ENCODE results near the gene PLCXD1. TPM values are rescaled to one million over a fixed set of nuclear protein-coding genes. Genes with fewer than 3 reads are reported as not detected.
"Not testable (repeated sequence)": the region's sequence is repeated elsewhere in the genome, so short reads cannot be mapped to it uniquely, and the experiment has no call there.

Gene PLCXD1
- total and polyA plus RNA-seq, 5 donors from 2014 or later, result 2.9 to 13.3 (median 4.6) TPM

DNA sequence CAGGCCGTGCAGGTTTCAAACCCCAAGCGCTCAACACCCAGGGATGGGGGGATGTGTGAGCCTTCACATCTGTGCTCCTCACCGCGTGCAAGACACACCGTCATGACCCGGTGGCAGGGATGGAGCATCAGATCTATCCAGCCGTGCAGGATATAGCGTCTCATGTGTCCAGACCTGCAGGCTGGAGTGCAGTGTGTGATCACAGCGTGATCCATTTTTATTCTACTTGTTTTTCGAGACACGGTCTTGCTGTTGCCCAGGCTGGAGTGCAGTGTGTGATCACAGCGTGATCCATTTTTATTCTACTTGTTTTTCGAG, 70.1 kb downstream of the PLCXD1 start:
- not testable (repeated sequence) for H3K36me3 ChIP-seq (ENCODE audit: control insufficient read depth, insufficient read depth, low read length); H3K9me3 ChIP-seq (ENCODE audit: control insufficient read depth in 2 of 2, low read length in 2 of 2); H3K9me3 Mint-ChIP-seq; H3K27ac ChIP-seq (ENCODE audit: insufficient read depth, low read length, poor library complexity, severe bottlenecking); H3K36me3 Mint-ChIP-seq; H3K27ac Mint-ChIP-seq; H3K4me3 ChIP-seq (ENCODE audit: low read depth, low read length); ATAC-seq (ENCODE audit: low read depth in 2 of 2); H3K27me3 ChIP-seq (ENCODE audit: control insufficient read depth, insufficient read depth, low read length); H3K4me1 ChIP-seq (ENCODE audit: control insufficient read depth, insufficient read depth, low read length, poor library complexity, severe bottlenecking); H3K27me3 Mint-ChIP-seq; DNase-seq; H3K4me3 Mint-ChIP-seq
- H3K4me1 Mint-ChIP-seq, result peaks cover 0 to 11% (median 2%) of the 10 kb centered on the region in 4 donors

DNA sequence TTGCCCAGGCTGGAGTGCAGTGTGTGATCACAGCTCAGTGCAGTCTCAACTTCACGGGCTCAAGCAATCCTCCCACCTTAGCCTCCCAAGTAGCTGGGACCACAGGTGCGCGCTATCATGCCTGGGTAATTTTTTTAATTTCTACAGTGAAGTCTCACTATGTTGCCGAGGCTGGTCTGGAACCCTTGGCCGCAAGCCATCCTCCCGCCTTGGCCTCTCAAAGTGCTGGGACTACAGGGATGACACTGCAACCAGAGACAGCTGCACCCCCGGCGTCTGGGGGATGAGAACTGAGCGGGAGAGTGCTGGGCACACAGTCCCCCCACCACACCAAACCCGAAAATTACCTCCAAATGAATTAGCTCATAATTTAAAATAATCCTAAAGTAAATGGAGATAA, 70.6 kb downstream of the PLCXD1 start:
- no peaks in the 10 kb centered on the region for H3K27me3 ChIP-seq (ENCODE audit: control insufficient read depth, insufficient read depth, low read length)
- H3K36me3 Mint-ChIP-seq, result peaks cover 6% of the 10 kb centered on the region
- no peaks in the 10 kb centered on the region for H3K36me3 ChIP-seq (ENCODE audit: control insufficient read depth, insufficient read depth, low read length)
- peaks cover 0 to 3% (median 0%) of the 10 kb centered on the region in 7 donors for H3K9me3 Mint-ChIP-seq
- peaks cover under 1 to 15% (median 7%) of the 10 kb centered on the region in 4 donors for H3K4me1 Mint-ChIP-seq
- ATAC-seq (ENCODE audit: low read depth in 2 of 2) (no peak), DNase-seq (no peak)
- H3K9me3 ChIP-seq (ENCODE audit: control insufficient read depth in 2 of 2, low read length in 2 of 2), result no peaks in the 10 kb centered on the region
- no peaks in the 10 kb centered on the region for H3K27me3 Mint-ChIP-seq
- H3K4me3 Mint-ChIP-seq, result no peak overlapping the region
- H3K27ac Mint-ChIP-seq, result no peak overlapping the region
- no peak overlapping the region for H3K4me3 ChIP-seq (ENCODE audit: low read depth, low read length)
- H3K4me1 ChIP-seq (ENCODE audit: control insufficient read depth, insufficient read depth, low read length, poor library complexity, severe bottlenecking), result peaks cover 1% of the 10 kb centered on the region
- no peak overlapping the region for H3K27ac ChIP-seq (ENCODE audit: insufficient read depth, low read length, poor library complexity, severe bottlenecking)

DNA sequence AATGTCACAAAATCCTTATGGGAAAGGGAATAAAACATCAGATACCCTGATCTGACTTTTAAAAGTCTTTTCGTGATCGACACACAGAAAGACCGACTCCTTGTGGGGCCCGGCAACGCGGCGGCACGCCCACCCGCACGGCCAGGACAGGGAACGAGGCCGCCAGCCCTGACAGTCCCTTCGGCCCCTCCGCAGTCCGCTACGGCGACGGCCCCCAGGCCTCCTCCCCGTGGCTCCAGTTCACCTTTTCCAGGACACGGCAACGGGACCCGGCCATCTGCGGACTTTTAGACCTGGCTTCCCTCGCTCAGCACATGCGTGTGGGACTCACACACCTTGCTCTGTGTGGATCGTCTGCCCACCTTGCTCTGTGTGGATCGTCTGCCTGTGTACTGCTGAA, 71.0 kb downstream of the PLCXD1 start:
- Mint-ChIP-seq H3K27ac (no peak overlapping the region), H3K27me3 (no peaks in the 10 kb centered on the region), H3K4me1 (peaks cover 5 to 20% (median 11%) of the 10 kb centered on the region in 4 donors), H3K9me3 (peaks cover 0 to 4% (median 0%) of the 10 kb centered on the region in 7 donors), H3K4me3 (no peak overlapping the region), H3K36me3 (peaks cover 9% of the 10 kb centered on the region)
- no peaks in the 10 kb centered on the region for H3K27me3 ChIP-seq (ENCODE audit: control insufficient read depth, insufficient read depth, low read length)
- H3K9me3 ChIP-seq (ENCODE audit: control insufficient read depth in 2 of 2, low read length in 2 of 2), result no peaks in the 10 kb centered on the region
- H3K27ac ChIP-seq (ENCODE audit: insufficient read depth, low read length, poor library complexity, severe bottlenecking), result no peak overlapping the region
- no peaks in the 10 kb centered on the region for H3K36me3 ChIP-seq (ENCODE audit: control insufficient read depth, insufficient read depth, low read length)
- ATAC-seq (ENCODE audit: low read depth in 2 of 2), result no peak
- peaks cover 5% of the 10 kb centered on the region for H3K4me1 ChIP-seq (ENCODE audit: control insufficient read depth, insufficient read depth, low read length, poor library complexity, severe bottlenecking)
- no peak for DNase-seq
- no peak overlapping the region for H3K4me3 ChIP-seq (ENCODE audit: low read depth, low read length)

DNA sequence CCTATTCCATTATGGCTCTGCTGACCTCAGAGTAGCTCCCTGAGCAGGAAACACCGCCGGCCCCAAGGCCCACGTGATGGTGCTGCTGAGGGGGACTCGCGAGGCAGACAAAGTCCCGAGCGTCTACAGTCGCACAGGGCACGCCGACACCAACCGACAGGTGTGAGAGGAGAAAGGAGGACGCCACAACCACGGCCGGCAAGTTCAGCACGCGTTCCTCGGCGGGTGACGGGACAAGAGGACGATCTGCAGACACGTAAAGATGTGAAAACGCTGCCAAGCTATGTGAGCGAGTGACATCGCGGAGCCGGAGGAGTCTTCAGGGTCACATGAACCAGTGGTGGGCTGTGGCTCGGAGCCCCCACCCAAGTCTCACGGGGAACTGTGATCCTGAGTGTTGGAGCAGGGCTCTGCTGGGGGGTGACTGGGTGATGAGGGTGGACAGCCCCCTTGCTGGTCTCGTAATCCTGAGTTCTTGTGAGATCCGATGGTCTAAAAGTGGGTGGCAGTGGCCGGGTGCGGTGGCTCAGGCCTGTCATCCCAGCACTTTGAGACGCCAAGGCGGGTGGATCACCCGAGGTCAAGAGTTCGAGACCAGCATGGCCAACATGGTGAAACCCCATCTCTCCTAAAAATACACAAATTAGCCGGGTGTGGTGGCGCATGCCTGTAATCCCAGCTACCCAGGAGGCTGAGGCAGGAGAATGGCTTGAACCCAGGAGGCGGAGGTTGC, 71.6 kb downstream of the PLCXD1 start:
- H3K27me3 ChIP-seq (ENCODE audit: control insufficient read depth, insufficient read depth, low read length), result no peaks in the 10 kb centered on the region
- Mint-ChIP-seq H3K36me3 (peaks cover 15% of the 10 kb centered on the region), H3K27ac (peak overlapping the region; percentile 51 to 84 (median 58))

More for the DNA sequence above, 71.6 kb downstream of the PLCXD1 start:
- Histone ChIP-seq H3K9me3 (ENCODE audit: control insufficient read depth in 2 of 2, low read length in 2 of 2) (no peaks in the 10 kb centered on the region), H3K4me1 (ENCODE audit: control insufficient read depth, insufficient read depth, low read length, poor library complexity, severe bottlenecking) (peaks cover 10% of the 10 kb centered on the region), H3K4me3 (ENCODE audit: low read depth, low read length) (no peak overlapping the region), H3K27ac (ENCODE audit: insufficient read depth, low read length, poor library complexity, severe bottlenecking) (no peak overlapping the region), H3K36me3 (ENCODE audit: control insufficient read depth, insufficient read depth, low read length) (no peaks in the 10 kb centered on the region)
- H3K4me3 Mint-ChIP-seq, result no peak overlapping the region
- DNase-seq, result no peak
- no peak for ATAC-seq (ENCODE audit: low read depth in 2 of 2)
- H3K9me3 Mint-ChIP-seq, result peaks cover 0 to 10% (median 1%) of the 10 kb centered on the region in 7 donors
- no peaks in the 10 kb centered on the region for H3K27me3 Mint-ChIP-seq
- peaks cover 10 to 25% (median 17%) of the 10 kb centered on the region in 4 donors for H3K4me1 Mint-ChIP-seq

Other genes starting within 250 kb of the PLCXD1 start
- 62.2 TPM for gene GTPBP6, start 37.4 kb downstream of the PLCXD1 start, total RNA-seq
- 10 to 100 TPM; 29.7 to 42.8 (median 35.6) TPM for gene GTPBP6, start 37.4 kb downstream of the PLCXD1 start, polyA plus RNA-seq
- 23.5 TPM for gene PPP2R3B, start 105.5 kb downstream of the PLCXD1 start, total RNA-seq
- gene PPP2R3B, start 105.5 kb downstream of the PLCXD1 start, polyA plus RNA-seq, result 1 to 10 TPM; 4.8 to 9.9 (median 7.0) TPM